Limb (tissue), 2 donors: ENCODE results near the gene ETV3L.

ENCODE experiments used
- DNase-seq, 2 donors: peaks; one replicate each; pipeline ENCODE4 v3.0.0-alpha.2; 2016; ENCODE audit errors: extremely low spot score in 2 of 2

ETV3L gene

DNA sequence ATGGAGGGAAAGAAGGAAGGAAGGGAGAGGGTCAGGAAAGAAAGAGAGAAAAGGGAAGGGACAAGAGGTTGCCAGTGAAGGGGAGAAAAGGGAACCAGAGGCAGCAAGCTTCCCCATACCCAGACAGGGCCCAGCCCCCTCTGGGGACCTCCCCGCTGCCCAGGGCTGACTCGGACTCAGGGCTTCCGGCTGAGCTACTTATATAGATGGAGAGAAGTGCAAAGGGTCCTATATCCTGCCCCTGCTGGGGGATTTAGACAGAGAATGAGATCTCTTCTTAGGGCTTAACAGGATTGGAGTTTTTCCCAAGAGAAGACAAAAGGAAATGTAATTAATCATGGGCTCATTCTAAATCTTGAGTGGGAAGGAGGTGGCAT lies at the start of gene ETV3L:
Gene ETV3L, minus strand, starts transcription at position 176 of the 377 bp plus-strand sequence. CDS start 285 bp downstream, outside the sequence.
- no peak for DNase-seq

- DNase-seq: no peak
Observed at GRCh38 chr1:157147906-157148700, 48.5 kb upstream of the ETV3L start.

- no peak for DNase-seq
Observed at GRCh38 chr1:157147037-157147436, 47.4 kb upstream of the ETV3L start.

DNA sequence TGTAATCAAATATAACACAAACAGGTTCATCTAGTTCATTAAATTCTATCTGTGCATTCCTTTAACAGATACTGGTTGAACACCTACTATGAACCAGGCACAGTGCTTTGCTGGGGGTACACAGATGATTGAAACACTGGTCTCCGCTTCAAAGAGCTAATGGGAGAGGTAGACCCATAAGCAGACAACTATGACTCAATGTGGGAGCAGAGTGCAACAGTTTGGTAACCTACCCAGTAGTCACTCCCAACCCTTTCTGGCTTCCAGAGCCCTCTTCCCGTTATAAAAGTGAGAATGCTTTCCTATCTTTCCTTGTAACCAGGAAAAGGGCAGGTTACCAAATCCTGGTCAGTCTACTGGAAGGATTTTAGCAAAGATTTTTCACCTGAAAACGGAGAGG lies 46.6 kb upstream of the ETV3L start:
- DNase-seq: no peak

GRCh38 chr1:157145076-157145475 lies 45.5 kb upstream of the ETV3L start:
- no peak for DNase-seq

GRCh38 chr1:157144509-157144908 lies 44.9 kb upstream of the ETV3L start:
- no peak for DNase-seq

DNA sequence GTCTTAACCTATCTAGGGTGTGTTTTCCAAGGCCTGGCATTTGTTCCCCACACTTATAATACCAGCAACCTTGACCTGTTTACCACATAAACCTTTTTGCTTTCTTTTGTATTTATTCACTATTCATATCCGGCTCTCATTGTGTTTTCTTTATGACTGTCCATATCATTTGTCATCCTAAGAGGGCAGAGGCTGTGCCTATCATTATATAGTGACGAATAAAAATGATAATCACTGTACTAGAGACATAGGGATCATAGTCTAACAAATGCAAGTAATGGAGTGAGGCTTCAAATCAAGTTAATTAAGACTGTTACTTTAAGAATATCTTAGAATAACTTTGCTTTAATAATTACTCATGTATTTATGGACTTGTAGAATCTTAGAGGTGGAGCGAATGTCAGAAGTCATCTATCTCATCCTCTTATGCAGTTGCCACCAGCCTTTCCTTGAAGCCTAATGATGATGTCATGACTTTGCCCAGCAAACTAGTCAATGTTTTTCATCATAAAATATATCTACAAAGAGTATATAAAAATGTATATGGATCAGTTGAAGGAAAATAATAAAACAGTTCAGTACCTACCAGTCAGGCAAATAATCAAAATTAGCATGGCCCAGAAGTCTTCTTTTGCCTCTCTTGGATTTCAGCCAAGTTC lies 43.3 kb upstream of the ETV3L start:
- DNase-seq: no peak

DNA sequence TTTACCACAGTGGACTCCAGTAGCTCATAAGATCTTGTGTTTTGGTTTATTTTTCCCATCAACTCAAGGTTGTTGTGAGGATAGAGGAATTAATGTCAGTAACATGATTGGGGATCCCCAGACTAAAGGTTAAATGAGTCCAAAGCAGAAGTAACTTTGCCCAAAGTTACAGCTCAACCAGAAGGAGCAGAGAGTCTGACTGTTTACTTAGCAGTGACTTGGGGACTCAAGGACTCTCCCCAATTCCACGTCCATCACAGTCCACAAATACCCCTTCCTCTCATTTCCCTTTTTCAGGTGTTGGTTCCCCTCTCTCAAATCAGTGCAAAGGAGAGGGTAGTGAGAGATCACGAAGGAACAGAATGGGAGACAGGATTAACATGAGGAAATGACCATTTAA lies 42.6 kb upstream of the ETV3L start:
- DNase-seq: no peak

- no peak for DNase-seq
Observed at GRCh38 chr1:157141212-157141855, 41.7 kb upstream of the ETV3L start.

DNA sequence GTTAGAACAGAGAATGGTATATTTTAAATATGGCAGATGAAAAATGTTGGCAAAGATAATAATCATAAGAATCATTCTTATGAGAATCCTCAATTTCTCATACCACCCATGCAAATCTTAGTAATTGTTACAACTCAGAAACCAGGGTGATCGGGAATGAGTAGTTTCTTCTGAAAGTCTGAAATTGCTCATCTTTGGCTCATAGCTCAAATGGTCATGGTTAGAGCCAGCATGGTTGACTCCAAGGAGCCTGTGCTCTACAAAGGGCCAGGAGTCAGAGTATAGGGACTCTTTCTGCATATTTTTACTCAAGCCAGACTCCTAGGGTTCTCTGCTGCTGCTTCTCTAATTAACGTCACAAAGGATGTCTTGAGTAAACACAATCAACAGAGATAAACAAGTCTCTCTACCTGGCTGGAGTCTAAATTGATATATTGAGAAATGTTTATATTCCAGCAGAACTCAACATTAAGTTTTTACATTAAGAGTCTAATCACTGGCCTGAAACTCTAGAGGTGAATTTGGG lies 40.5 kb upstream of the ETV3L start:
- DNase-seq: no peak

DNA sequence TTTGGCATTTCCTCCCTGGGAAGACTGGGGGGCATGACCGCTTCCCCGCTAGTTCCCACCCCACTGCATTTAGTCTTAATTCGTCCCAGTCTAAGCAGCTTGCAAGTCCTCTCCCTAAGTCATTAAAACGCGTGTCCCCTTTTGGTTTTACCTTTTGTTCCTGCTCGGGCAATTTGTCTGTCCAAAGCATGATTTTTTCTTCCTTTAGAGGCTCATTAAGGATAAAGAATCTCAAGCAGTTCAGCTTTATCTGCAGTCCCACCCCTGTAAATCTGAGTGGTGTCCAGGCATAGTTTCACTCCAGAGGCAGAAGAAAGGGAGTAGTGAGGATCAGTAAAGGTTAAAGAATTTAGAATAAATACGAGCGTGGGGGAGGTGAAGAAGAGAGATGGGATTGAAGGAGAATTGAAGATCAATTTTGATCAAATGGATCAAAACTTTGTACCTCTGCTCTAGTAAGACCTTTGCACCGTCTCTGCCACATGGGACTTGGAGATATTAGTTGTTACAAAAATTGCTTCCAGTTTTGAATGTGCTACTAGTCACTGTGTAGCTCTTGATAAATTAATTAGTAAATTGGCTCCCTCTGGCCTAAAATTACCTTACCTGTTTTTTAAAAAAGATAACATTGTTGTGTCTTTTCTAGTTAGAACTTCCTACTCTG lies 39.6 kb upstream of the ETV3L start:
- no peak for DNase-seq

GRCh38 chr1:157138220-157139051 lies 38.8 kb upstream of the ETV3L start, which contains the start of gene ETV3:
Gene ETV3, minus strand, starts transcription at chr1:157138395. Its CDS starts 2,043 bp downstream, at chr1:157136352.
- DNase-seq: peak; percentile 90 to 94

- DNase-seq: no peak
Observed at GRCh38 chr1:157137408-157138219, 38.0 kb upstream of the ETV3L start.

DNA sequence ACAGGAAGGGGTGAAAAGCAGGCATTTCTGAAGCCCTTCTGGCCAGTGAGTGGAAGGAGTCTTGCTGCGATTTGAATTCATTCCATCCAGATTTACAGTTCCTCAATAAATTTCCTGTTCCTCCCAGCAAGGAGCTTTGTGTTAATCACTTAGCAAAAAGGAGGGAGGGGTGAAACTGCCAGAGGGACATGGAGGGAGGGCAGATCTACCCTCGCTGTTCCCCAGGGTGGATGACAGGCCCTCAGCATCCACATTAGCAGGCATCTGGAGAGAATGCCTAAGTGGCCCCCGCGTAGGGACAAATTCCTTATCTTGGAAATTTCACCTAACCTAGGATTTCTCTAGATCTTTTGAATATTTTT lies 37.4 kb upstream of the ETV3L start:
- no peak for DNase-seq

DNA sequence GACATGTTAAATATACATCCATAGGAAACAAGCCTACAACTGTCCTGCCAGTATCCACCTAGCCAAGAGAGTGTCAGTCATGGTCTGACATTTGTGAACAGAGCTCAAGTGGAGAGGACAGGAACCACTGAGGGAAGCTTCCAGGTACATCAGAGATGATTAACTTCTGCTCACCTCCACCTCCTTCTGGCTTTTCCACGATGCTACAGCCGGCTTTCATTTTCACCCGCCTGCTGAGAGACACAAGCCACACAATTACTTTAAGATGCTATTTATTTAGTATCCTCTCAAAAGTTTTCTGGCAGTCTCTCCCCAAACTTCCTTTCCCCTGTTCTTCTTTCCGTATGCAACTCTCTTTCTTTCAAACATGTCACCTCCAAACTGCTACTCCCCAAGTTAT lies 36.5 kb upstream of the ETV3L start:
- DNase-seq: no peak

DNA sequence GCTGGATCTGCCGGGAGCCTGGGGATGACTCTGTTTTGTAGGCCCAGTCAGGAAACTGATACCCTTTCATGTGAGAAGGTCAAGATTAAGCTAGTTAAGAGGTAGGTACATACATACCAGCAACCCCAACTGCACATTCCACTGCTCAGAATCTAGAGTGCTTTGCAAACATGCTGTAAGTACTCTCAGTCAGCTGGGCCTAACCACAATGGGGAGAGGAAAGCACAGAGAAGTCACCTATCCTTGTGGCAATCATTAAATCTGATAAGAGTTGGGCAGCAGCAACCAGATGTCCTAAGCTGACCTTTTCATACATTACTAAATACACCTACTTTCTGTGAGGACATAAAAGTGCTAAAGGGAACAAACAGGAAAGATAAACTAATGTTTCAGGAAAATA lies 36.0 kb upstream of the ETV3L start:
- no peak for DNase-seq

- DNase-seq: no peak
Observed at GRCh38 chr1:157135070-157135469, 35.5 kb upstream of the ETV3L start.

DNA sequence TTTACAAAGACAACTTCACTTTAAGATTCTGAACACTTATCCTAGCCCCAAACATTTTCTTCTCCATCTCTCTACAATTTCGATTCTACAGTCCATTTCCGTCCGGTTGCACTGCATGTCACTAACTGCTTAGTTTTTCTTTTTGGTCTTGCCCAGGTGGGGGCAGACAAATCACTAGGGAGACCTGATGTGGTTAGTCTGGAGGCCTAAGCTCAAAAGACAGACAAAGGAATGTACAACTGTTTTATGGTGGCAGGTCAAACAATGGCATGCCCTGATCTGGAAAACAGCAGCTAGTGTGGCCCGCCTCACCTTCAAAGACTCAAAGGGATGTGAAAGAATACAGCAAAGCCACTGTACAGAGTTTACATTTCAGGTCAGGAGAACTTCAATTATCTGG lies 34.8 kb upstream of the ETV3L start:
- DNase-seq: no peak

GRCh38 chr1:157133426-157133825 lies 33.8 kb upstream of the ETV3L start:
- DNase-seq: no peak

DNA sequence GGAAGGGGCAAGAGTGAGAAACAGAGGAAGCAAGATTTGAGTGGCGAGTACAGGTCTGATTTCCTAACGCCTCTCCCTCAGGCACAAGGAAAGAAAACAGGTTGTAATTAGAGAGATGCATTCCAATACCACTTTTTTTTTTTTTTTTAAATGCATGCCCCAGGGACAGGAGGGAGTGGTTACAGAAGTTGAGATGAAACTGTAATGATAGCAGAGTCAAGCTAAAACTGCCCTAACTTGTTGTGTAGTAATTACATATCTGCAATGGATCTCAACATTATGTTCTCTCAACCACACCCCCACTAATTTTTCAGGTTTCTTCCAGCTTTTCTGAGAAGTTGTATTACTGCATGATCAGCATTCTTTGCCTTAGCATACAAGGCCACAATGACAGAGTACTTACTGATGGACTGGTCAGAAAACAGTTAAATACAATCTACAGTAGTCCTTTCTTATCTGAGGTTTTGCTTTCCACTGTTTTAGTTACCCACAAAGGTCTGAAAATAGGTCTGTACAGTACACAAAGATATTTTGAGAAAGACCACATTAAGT lies 33.1 kb upstream of the ETV3L start:
- no peak for DNase-seq
